SH-SY5Y (cell line): ENCODE data around the gene PPP2R2C.

ENCODE experiments used
- GATA2 ChIP-seq: IDR thresholded peaks from 2 replicates; pipeline ENCODE4 v1.6.1; 2011; ENCODE audit warnings: mild to moderate bottlenecking, low read depth, low read length
- GATA3 ChIP-seq: IDR thresholded peaks from 2 replicates; pipeline ENCODE4 v1.6.1; 2011; ENCODE audit warnings: low read depth, mild to moderate bottlenecking, low read length, moderate library complexity

DNA sequence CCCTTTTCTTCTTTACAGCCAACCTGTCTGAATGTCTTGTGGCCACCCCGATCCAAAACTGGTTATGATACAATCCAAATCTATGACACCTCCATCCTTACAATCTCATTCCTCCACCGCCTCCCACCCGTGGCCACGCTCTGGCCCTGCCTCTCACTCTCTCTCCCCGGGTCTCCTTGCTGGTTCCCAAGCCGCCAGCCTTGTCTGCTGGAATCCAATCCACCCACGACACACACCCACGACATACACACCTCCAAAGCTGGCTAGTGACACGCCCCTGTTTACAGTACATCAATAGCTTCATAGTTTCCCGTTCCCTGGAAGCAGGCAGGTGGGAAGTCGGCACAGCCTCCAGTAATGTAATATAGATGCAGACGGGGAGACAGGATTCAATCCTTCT, 103.8 kb downstream of the PPP2R2C start:
- TF ChIP-seq GATA2: no peak
- no peak for TF ChIP-seq GATA3
